ENCODE data around the gene RHBDL3.
"Not testable (repeated sequence)": the region's sequence is repeated elsewhere in the genome, so short reads cannot be mapped to it uniquely, and the experiment has no call there.

RHBDL3 gene

DNA sequence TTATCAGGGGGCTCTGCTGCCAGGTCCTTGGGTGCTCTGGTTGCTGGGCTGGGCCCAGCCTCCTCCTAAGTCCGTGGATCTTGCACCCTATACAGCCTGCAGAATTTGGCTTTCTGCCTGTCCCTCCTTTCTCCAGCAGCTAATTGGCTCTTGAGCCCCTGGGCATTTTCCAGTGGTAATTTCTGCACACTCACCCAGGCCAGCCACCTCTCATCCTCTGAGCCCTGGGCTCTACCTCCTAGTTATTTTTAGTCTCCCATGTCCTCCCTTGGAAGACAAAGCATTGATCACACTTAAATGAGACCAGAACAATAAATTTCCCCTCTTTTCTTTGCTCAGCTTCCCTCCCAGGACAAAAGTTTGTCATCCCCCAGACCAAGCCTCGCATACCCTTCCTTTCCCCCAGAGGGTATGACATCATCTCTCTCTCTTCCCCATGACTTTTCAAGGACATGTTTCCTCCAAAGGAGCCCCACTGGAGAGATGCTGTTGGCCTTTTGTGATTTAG, 38.2 kb downstream of the RHBDL3 start:
- TF ChIP-seq, protein P1, sequence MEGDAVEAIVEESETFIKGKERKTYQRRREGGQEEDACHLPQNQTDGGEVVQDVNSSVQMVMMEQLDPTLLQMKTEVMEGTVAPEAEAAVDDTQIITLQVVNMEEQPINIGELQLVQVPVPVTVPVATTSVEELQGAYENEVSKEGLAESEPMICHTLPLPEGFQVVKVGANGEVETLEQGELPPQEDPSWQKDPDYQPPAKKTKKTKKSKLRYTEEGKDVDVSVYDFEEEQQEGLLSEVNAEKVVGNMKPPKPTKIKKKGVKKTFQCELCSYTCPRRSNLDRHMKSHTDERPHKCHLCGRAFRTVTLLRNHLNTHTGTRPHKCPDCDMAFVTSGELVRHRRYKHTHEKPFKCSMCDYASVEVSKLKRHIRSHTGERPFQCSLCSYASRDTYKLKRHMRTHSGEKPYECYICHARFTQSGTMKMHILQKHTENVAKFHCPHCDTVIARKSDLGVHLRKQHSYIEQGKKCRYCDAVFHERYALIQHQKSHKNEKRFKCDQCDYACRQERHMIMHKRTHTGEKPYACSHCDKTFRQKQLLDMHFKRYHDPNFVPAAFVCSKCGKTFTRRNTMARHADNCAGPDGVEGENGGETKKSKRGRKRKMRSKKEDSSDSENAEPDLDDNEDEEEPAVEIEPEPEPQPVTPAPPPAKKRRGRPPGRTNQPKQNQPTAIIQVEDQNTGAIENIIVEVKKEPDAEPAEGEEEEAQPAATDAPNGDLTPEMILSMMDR (IDR thresholded peaks at IDR 0.05; ENCODE audit: borderline replicate concordance, control extremely low read depth, extremely low read depth, insufficient read depth, missing control alignments), result no peak

DNA sequence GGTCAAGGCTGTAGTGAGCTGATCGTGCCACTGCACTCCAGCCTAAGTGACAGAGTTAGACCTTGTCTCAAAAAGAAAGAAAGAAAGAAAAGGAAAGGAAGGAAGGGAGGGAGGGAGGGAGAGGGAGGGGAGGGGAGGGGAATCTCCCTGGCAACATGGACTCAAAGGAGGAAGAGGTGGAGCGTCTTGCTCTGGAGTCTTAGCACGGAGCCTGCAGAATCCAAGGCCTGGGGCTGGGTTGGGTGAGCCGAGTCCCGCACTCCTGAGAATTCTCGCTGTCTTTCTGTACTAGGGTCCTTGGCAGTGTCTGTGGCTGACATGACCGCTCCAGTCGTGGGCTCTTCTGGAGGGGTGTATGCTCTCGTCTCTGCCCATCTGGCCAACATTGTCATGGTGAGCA, 39.4 kb downstream of the RHBDL3 start:
- no peak for DNase-seq (ENCODE audit: low spot score)
- in situ Hi-C loops (cut with MboI; ENCODE audit: low sequenced_read_pairs, unreplicated experiment), result no loop called here
- TF ChIP-seq, protein P1 (IDR thresholded peaks at IDR 0.05; ENCODE audit: borderline replicate concordance, control extremely low read depth, extremely low read depth, insufficient read depth, missing control alignments), result no peak

More for the DNA sequence above, 38.2 kb downstream of the RHBDL3 start:
- no peak for DNase-seq (ENCODE audit: low spot score)
- in situ Hi-C loops (cut with MboI; ENCODE audit: low sequenced_read_pairs, unreplicated experiment), result no loop called here

DNA sequence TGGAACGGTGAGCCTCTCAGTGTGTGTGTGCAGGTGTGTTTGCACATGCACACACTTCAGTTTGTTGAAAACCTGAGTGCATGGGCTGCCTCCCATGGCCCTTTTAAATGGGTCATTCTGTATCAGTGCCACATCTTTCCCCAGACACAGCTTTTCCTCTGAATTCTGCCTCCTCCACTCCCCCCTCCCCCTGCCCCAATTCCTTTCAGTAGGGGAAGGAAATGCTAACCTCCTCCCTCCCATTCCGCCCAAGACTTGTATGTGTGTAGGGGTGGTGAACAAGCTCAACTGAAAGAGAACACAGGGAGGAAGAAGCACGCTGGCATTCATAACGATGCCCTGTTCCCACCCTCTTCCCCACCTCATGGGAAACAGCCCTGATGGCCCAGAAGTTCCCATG, 42.0 kb downstream of the RHBDL3 start:
- in situ Hi-C loops (cut with MboI; ENCODE audit: low sequenced_read_pairs, unreplicated experiment), result no loop called here
- TF ChIP-seq, protein P1 (IDR thresholded peaks at IDR 0.05; ENCODE audit: borderline replicate concordance, control extremely low read depth, extremely low read depth, insufficient read depth, missing control alignments), result no peak
- DNase-seq (ENCODE audit: low spot score), result no peak

DNA sequence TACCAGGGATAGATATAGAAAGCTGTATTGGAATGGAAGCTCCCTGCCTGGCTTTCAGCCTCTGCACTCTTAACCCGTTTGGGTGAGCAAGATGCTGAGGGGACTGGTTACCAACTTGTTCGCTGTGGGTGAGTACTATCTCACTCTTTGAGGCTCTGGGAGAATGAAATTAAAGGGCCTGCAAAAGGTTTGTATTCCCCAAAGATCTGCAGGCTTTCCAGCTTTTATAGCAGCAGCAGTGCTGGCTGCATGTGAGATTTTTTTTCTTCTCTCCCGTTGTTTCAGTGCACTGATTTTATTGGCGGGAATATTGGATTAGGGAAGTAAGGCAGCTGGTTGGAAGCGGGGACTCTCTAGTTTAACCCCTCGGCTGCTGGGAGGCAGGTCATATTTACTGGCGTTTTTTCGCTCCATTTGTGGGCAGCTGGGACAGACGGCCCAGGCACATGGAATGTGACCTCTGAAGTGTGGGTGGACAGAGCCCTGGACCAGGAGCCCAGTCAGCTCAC, 45.5 kb downstream of the RHBDL3 start:
- in situ Hi-C loops (cut with MboI; ENCODE audit: low sequenced_read_pairs, unreplicated experiment), result no loop called here
- DNase-seq (ENCODE audit: low spot score), result no peak
- TF ChIP-seq, protein P1 (IDR thresholded peaks at IDR 0.05; ENCODE audit: borderline replicate concordance, control extremely low read depth, extremely low read depth, insufficient read depth, missing control alignments), result no peak

DNA sequence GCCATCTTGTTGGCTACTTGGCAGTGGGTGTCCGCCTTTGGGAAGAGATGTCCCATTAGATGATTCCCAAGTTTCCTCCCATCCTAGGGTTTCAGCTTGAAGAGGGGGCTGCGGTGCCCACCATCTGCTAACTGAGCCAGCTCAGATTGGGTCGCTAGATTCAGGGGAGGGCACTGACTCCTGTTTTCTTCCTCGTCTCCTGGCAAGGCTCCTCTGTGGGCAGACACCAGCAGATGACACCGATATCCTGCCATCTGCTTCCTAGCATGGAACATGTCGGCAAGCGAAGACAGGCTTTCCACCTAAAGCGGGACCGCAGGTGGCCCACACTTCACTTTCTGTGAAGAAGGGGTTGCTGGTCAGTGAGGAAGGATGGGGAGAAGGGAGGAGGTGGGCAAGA, 49.0 kb downstream of the RHBDL3 start:
- in situ Hi-C loops (cut with MboI; ENCODE audit: low sequenced_read_pairs, unreplicated experiment), result loop anchor here (5.0 kb wide), 1 partner anchor 62 kb away; no protein-coding TSS in a partner anchor
- TF ChIP-seq, protein P1 (IDR thresholded peaks at IDR 0.05; ENCODE audit: borderline replicate concordance, control extremely low read depth, extremely low read depth, insufficient read depth, missing control alignments), result no peak
- no peak for DNase-seq (ENCODE audit: low spot score)

DNA sequence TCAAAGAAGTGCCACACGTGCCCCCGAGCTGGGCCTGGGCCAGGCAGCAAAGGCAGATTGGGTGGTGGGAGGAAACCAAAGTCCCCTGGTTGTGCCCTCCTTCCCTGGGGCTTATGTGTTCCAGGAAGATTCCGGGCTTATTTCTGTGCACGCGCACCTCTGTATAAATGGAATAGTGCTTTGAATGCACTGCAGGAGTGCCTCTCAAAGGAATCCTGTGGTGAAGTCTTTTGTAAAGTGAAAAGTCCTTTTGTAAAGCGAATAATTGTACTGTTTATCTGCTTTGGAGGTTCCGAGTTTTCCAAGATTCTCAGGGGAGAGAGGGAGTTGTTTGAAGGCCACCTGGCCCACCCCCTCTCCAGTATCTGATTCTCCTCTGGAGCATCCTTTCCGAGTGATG, 49.5 kb downstream of the RHBDL3 start:
- DNase-seq (ENCODE audit: low spot score), result no peak
- TF ChIP-seq, protein P1 (IDR thresholded peaks at IDR 0.05; ENCODE audit: borderline replicate concordance, control extremely low read depth, extremely low read depth, insufficient read depth, missing control alignments), result no peak
- in situ Hi-C loops (cut with MboI; ENCODE audit: low sequenced_read_pairs, unreplicated experiment), result loop anchor here (5.0 kb wide), 1 partner anchor 63 kb away; no protein-coding TSS in a partner anchor

DNA sequence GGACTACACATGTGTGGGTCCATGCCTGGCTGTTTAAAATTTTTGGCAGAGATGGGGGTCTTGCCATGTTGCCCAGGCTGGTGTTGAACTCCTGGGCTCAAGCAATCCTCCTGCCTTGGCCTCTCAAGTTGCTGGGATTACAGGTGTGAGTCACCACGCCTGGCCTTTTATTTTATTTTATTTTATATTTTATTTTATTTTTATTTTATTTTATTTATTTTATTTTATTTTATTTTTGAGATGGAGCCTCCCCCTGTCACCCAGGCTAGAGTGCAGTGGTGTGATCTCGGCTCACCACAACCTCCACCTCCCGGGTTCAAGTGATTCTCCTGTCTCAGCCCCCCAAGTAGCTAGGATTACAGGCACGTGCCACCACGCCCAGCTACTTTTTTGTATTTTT, 51.0 kb downstream of the RHBDL3 start:
- in situ Hi-C loops (cut with MboI; ENCODE audit: low sequenced_read_pairs, unreplicated experiment), result loop anchor here (5.0 kb wide), 1 partner anchor 64 kb away; no protein-coding TSS in a partner anchor
- not testable (repeated sequence) for DNase-seq (ENCODE audit: low spot score)

All from GM13976 (cell line).